Astrocyte (in vitro differentiated cells and primary cell): ENCODE measurements around the gene NTN3.

Experiments
- CTCF ChIP-seq: IDR thresholded peaks from 2 replicates; pipeline ENCODE4 v1.5.1; 2011; ENCODE audit warnings: low read depth, mild to moderate bottlenecking, inconsistent platforms, low read length, moderate library complexity; ENCODE audit not compliant: insufficient read depth
- EZH2 ChIP-seq: IDR thresholded peaks from 2 replicates; pipeline ENCODE4 v1.6.1; 2012; ENCODE audit warnings: mild to moderate bottlenecking, low read length, inconsistent platforms; ENCODE audit not compliant: insufficient read depth

GRCh38 chr16:2470603-2471015 is 488 bp upstream of the NTN3 start:
- no peak for TF ChIP-seq CTCF
- no peak for TF ChIP-seq EZH2
